Glutamatergic neuron (in vitro differentiated cells): ENCODE measurements around the gene RHD. TPM values are rescaled to one million over a fixed set of nuclear protein-coding genes. Genes with fewer than 3 reads are reported as not detected.

ENCODE experiments used
- DNase-seq: peaks from one replicate; pipeline ENCODE4 v3.0.0; 2022
- H3K27ac Mint-ChIP-seq: one replicate; pipeline ENCODE4 v1.8.0; 2020; ENCODE audit warnings: mild to moderate bottlenecking, mixed read lengths, inconsistent platforms; ENCODE audit not compliant: unreplicated experiment
- H3K27me3 Mint-ChIP-seq: one replicate; pipeline ENCODE4 v1.8.0; 2020; ENCODE audit warnings: mild to moderate bottlenecking, moderate library complexity, mixed read lengths, inconsistent platforms; ENCODE audit not compliant: unreplicated experiment
- H3K36me3 Mint-ChIP-seq: one replicate; pipeline ENCODE4 v1.8.0; 2020; ENCODE audit warnings: mild to moderate bottlenecking, mixed read lengths, inconsistent platforms; ENCODE audit not compliant: unreplicated experiment
- H3K4me1 Mint-ChIP-seq: one replicate; pipeline ENCODE4 v1.8.0; 2020; ENCODE audit warnings: mild to moderate bottlenecking, low read depth, mixed read lengths, inconsistent platforms; ENCODE audit not compliant: unreplicated experiment
- H3K4me3 Mint-ChIP-seq: one replicate; pipeline ENCODE4 v1.8.0; 2020; ENCODE audit warnings: mild to moderate bottlenecking, mixed read lengths, inconsistent platforms; ENCODE audit not compliant: unreplicated experiment
- H3K9me3 Mint-ChIP-seq: one replicate; pipeline ENCODE4 v1.8.0; 2020; ENCODE audit warnings: mild to moderate bottlenecking, moderate library complexity, mixed read lengths, inconsistent platforms; ENCODE audit not compliant: unreplicated experiment
- total RNA-seq: library from RNA; stranded (reverse); fragmentation: NEBNext Ultra II Directional; extraction: Animal tissue kit (Norgen Biotek cat#: 25700); gene quantifications from one replicate; pipeline ENCODE4 v1.2.1, GENCODE V29; 2021; ENCODE audit not compliant: unreplicated experiment
- TF ChIP-seq, protein P1 (sequence below): fragments of 200-600 bp; sonication (generic); IDR thresholded peaks from one replicate; pipeline ENCODE4 v1.5.0; 2021; ENCODE audit not compliant: partially characterized antibody, unreplicated experiment

Gene RHD
- total RNA-seq, 1 donor from 2014 or later: not detected

DNA sequence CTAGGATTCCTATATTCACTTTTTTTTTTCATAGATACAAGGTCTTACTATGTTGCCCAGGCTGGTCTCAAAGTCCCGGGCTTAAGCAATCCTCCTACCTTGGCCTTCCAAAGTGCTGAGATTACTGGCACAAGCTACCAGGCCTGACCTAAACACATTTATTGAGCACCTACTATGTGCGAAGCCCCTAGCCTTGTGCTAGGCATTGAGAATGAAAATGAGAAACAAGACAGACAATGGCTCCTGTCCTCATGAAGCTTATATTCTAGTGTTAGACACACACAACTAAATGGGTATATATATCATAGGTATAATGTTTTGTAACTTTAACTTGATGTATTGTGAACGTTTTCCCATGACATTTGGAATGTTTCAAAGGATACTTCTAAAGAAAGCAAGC is 77.3 kb downstream of the RHD start:
- no peaks in the 10 kb centered on the region for H3K9me3 Mint-ChIP-seq
- TF ChIP-seq, protein P1, sequence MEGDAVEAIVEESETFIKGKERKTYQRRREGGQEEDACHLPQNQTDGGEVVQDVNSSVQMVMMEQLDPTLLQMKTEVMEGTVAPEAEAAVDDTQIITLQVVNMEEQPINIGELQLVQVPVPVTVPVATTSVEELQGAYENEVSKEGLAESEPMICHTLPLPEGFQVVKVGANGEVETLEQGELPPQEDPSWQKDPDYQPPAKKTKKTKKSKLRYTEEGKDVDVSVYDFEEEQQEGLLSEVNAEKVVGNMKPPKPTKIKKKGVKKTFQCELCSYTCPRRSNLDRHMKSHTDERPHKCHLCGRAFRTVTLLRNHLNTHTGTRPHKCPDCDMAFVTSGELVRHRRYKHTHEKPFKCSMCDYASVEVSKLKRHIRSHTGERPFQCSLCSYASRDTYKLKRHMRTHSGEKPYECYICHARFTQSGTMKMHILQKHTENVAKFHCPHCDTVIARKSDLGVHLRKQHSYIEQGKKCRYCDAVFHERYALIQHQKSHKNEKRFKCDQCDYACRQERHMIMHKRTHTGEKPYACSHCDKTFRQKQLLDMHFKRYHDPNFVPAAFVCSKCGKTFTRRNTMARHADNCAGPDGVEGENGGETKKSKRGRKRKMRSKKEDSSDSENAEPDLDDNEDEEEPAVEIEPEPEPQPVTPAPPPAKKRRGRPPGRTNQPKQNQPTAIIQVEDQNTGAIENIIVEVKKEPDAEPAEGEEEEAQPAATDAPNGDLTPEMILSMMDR: no peak
- no peaks in the 10 kb centered on the region for H3K27me3 Mint-ChIP-seq
- H3K4me3 Mint-ChIP-seq: no peak overlapping the region
- H3K36me3 Mint-ChIP-seq: no peaks in the 10 kb centered on the region
- no peaks in the 10 kb centered on the region for H3K4me1 Mint-ChIP-seq
- H3K27ac Mint-ChIP-seq: no peak overlapping the region
- no peak for DNase-seq

DNA sequence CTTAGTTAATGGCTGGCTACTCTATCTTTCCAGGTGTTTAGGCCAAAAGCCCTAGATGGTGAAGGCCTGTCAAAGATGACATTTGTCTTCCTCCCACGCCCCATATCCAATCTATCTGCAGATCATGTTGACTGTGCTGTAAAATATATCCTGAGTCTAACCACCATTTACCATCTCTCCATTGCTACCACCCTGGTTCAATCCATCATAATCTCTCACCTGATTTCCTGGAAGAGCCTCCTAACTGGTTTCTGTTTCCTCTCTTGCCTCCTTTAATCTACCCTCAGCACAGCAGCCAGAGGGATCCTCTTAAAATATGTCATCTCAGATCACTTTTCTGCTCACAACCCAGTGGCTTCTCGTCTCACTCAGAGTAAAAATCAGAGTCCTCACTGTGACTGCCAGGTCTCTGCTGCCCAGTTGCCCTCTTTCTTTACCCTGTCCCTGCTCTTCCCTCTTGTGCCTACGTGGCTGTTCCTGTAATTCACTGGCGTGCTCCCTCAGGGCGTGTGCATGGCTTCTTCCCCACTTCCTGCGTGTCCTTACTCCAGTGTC is 83.6 kb downstream of the RHD start:
- TF ChIP-seq, protein P1: no peak
- H3K36me3 Mint-ChIP-seq: no peaks in the 10 kb centered on the region

DNA sequence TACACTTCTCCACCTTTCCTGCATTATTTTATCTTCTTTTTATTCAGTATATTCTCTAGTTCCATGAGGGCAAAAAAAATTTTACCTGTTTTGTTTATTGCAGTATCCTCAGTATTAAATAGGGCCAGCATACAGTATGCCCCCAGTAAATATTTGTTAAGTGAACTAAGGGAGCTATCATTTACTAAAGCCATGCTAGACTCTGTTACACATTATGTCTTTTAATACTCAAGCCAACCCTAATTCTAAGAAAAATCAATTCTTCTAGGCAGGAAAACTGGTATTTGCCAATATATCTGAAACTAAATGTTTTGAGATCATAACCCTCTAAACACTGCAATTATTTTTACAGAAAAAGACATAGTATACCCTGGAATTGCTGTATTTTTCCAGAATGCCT is 84.1 kb downstream of the RHD start:
- H3K27ac Mint-ChIP-seq: no peak overlapping the region
- TF ChIP-seq, protein P1: no peak
- no peak for DNase-seq
- H3K4me1 Mint-ChIP-seq: no peaks in the 10 kb centered on the region
- H3K4me3 Mint-ChIP-seq: no peak overlapping the region
- no peaks in the 10 kb centered on the region for H3K9me3 Mint-ChIP-seq
- no peaks in the 10 kb centered on the region for H3K36me3 Mint-ChIP-seq
- peaks cover 1% of the 10 kb centered on the region for H3K27me3 Mint-ChIP-seq

More for the DNA sequence above, 83.6 kb downstream of the RHD start:
- H3K9me3 Mint-ChIP-seq: no peaks in the 10 kb centered on the region
- H3K27ac Mint-ChIP-seq: no peak overlapping the region
- H3K27me3 Mint-ChIP-seq: peaks cover 1% of the 10 kb centered on the region
- no peak for DNase-seq
- H3K4me3 Mint-ChIP-seq: no peak overlapping the region
- H3K4me1 Mint-ChIP-seq: no peaks in the 10 kb centered on the region

DNA sequence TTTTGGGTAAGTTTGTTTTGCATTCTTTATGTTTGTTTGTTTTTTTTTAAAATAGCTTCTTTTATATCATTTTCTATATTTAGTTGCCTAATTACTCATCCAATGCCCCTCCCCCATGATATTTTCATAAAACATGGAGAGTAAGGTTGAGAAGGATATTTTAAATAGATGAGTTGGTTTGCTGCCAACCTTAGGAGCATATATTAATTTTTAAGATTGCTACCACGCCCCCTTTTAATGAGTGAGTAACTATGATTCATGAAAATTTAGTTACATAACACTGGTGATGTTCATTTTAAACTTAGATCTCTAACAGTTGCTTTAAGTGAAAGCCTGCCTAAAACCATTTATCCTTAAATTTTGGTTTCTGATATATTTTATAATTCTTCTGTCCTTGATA is 84.5 kb downstream of the RHD start:
- Mint-ChIP-seq H3K36me3 (no peaks in the 10 kb centered on the region), H3K27ac (no peak overlapping the region), H3K27me3 (peaks cover 1% of the 10 kb centered on the region), H3K4me1 (no peaks in the 10 kb centered on the region), H3K9me3 (no peaks in the 10 kb centered on the region), H3K4me3 (no peak overlapping the region)
- no peak for DNase-seq
- TF ChIP-seq, protein P1: no peak

GRCh38 chr1:25360596-25361581 is 88.6 kb downstream of the RHD start:
- no peak overlapping the region for H3K4me3 Mint-ChIP-seq
- H3K9me3 Mint-ChIP-seq: no peaks in the 10 kb centered on the region
- H3K27me3 Mint-ChIP-seq: peaks cover 1% of the 10 kb centered on the region
- DNase-seq: no peak
- no peaks in the 10 kb centered on the region for H3K4me1 Mint-ChIP-seq
- no peaks in the 10 kb centered on the region for H3K36me3 Mint-ChIP-seq
- TF ChIP-seq, protein P1: no peak
- H3K27ac Mint-ChIP-seq: no peak overlapping the region
